CD4-positive, alpha-beta T cell (primary cell): ENCODE measurements around the gene TDRD6. TPM values are rescaled to one million over a fixed set of nuclear protein-coding genes. Genes with fewer than 3 reads are reported as not detected.

Experiments
- ATAC-seq: fragments of 200-7000 bp; cut with Tn5 transposase; one replicate; pipeline ENCODE4 v1.10.0; 2022; ENCODE audit warnings: mild to moderate bottlenecking; ENCODE audit not compliant: poor library complexity
- CTCF ChIA-PET: fragments of 350-600 bp; sonication (Branson Sonifier 250); formaldehyde crosslinking; loops from one replicate; lab custom pipeline; 2021; ENCODE audit warnings: antibody characterized with exemption, inconsistent platforms; lab: Charles Lee
- POLR2A ChIA-PET: fragments of 350-600 bp; sonication (Branson Sonifier 250); formaldehyde crosslinking; loops from one replicate; lab custom pipeline; 2021; ENCODE audit warnings: antibody characterized with exemption, inconsistent platforms; lab: Charles Lee
- DNase-seq, 14 experiments: peaks; one replicate each; pipeline ENCODE4 v3.0.0-alpha.2; 2013 to 2020; ENCODE audit warnings: mixed read lengths in 2 of 14
- H3K27ac ChIP-seq, 2 donors: one replicate each; pipeline versions ENCODE4 v1.5.1 to v1.7.0; 2013; ENCODE audit warnings: low read length in 2 of 2, low read depth in 1 of 2, mild to moderate bottlenecking in 1 of 2
- H3K27me3 ChIP-seq, 2 experiments: 1 replicate in 1 of 2; 2 replicates in 1 of 2; pipeline versions ENCODE4 v1.6.1 to v1.7.0; 2013; ENCODE audit warnings: low read length in 2 of 2, control low read depth in 1 of 2, mild to moderate bottlenecking in 1 of 2, moderate library complexity in 1 of 2; ENCODE audit not compliant: insufficient read depth in 2 of 2, control insufficient read depth in 1 of 2
- H3K36me3 ChIP-seq: one replicate; pipeline ENCODE4 v1.6.1; 2013; ENCODE audit warnings: low read length, control low read depth; ENCODE audit not compliant: insufficient read depth
- H3K4me1 ChIP-seq: one replicate; pipeline ENCODE4 v1.6.1; 2013; ENCODE audit warnings: low read length, control low read depth; ENCODE audit not compliant: insufficient read depth
- H3K4me3 ChIP-seq: one replicate; pipeline ENCODE4 v1.5.1; 2013; ENCODE audit warnings: mild to moderate bottlenecking, low read length, moderate library complexity
- H3K9me3 ChIP-seq, 2 experiments: 1 replicate in 1 of 2; 2 replicates in 1 of 2; pipeline versions ENCODE4 v1.6.1 to v1.7.0; 2013; ENCODE audit warnings: low read length in 2 of 2, mild to moderate bottlenecking in 2 of 2, control low read depth in 1 of 2, moderate library complexity in 1 of 2; ENCODE audit not compliant: control insufficient read depth in 1 of 2, insufficient read depth in 1 of 2
- H3K27ac Mint-ChIP-seq: one replicate; pipeline ENCODE4 v1.8.0; 2020; ENCODE audit warnings: mixed read lengths
- H3K27me3 Mint-ChIP-seq: one replicate; pipeline ENCODE4 v1.8.0; 2021; ENCODE audit warnings: mixed read lengths
- H3K36me3 Mint-ChIP-seq: one replicate; pipeline ENCODE4 v1.8.0; 2021; ENCODE audit warnings: low read depth, mixed read lengths
- H3K4me1 Mint-ChIP-seq: one replicate; pipeline ENCODE4 v1.8.0; 2021; ENCODE audit warnings: low read depth, mixed read lengths
- H3K4me3 Mint-ChIP-seq: one replicate; pipeline ENCODE4 v1.8.0; 2020; ENCODE audit warnings: mild to moderate bottlenecking, mixed read lengths
- H3K9me3 Mint-ChIP-seq: one replicate; pipeline ENCODE4 v1.8.0; 2020; ENCODE audit warnings: mixed read lengths
- intact Hi-C, 2 experiments: fragments of 100-400 bp; cut with DNase I in 1 of 2; cut with micrococcal nuclease in 1 of 2; formaldehyde crosslinking; loops; one replicate each; pipeline versions ENCODE4 v1.15.1 to v1.9.0; 2023 to 2025; cut with DNase I, micrococcal nuclease
- total RNA-seq, 174 experiments: library from RNA in 2 of 174; stranded (reverse) in 2 of 174; gene quantifications; one replicate each; pipeline ENCODE4 v1.2.3 and lab custom pipeline; 2021 to 2026
- TF ChIP-seq, protein P1 (sequence below): fragments of 200-600 bp; IDR thresholded peaks from one replicate; pipeline ENCODE4 v1.8.0; 2022; ENCODE audit warnings: antibody characterized with exemption, mild to moderate bottlenecking

TDRD6 gene
- total RNA-seq, 2 experiments from 2014 or later = not detected

DNA sequence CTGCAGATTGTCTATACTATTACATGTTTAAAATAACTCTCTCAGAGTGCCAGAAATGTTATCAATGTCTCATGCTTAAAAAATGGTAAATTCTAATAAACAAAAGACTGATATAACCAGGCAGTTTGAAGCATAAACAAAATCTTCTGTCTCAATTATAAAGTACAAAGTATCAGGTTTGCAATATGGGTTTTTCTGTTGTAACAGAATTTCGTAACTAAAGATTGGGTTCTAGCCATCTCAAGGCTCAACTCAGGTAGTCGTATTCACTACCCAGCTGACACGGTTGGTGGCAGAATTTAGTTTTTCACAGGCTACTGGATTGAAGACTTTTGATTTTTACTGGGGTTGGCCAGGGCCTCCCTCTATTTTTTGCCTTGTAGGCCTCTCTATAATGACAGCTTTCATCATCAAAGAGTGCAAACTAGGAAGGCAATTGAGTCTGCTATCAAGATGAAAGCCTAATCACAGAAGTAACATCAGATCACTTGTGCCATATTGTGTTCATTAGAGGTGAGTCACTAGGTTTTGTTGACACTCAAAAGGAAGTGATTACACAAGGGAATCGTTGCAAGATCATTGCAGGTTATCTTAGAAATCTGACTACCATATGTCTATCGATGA lies 38.7 kb upstream of the TDRD6 start:
- Histone ChIP-seq H3K27ac (no peak overlapping the region), H3K9me3 (peaks cover 0 to 5% of the 10 kb centered on the region in 2 experiments), H3K27me3 (peaks cover 13 to 23% of the 10 kb centered on the region in 2 experiments), H3K4me1 (peaks cover 14% of the 10 kb centered on the region), H3K36me3 (no peaks in the 10 kb centered on the region), H3K4me3 (no peak overlapping the region)
- intact Hi-C loops = no loop called here
- ATAC-seq = no peak
- ChIA-PET CTCF (no interaction called here), POLR2A (no interaction called here)
- Mint-ChIP-seq H3K27me3 (peaks cover 47% of the 10 kb centered on the region), H3K4me1 (peaks cover 15% of the 10 kb centered on the region), H3K4me3 (no peak overlapping the region), H3K36me3 (no peaks in the 10 kb centered on the region), H3K27ac (no peak overlapping the region), H3K9me3 (no peaks in the 10 kb centered on the region)
- no peak for DNase-seq
- TF ChIP-seq, protein P1, sequence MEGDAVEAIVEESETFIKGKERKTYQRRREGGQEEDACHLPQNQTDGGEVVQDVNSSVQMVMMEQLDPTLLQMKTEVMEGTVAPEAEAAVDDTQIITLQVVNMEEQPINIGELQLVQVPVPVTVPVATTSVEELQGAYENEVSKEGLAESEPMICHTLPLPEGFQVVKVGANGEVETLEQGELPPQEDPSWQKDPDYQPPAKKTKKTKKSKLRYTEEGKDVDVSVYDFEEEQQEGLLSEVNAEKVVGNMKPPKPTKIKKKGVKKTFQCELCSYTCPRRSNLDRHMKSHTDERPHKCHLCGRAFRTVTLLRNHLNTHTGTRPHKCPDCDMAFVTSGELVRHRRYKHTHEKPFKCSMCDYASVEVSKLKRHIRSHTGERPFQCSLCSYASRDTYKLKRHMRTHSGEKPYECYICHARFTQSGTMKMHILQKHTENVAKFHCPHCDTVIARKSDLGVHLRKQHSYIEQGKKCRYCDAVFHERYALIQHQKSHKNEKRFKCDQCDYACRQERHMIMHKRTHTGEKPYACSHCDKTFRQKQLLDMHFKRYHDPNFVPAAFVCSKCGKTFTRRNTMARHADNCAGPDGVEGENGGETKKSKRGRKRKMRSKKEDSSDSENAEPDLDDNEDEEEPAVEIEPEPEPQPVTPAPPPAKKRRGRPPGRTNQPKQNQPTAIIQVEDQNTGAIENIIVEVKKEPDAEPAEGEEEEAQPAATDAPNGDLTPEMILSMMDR = no peak

GRCh38 chr6:46651006-46651405 lies 36.7 kb upstream of the TDRD6 start:
- H3K27ac Mint-ChIP-seq = no peak overlapping the region
- no peaks in the 10 kb centered on the region for H3K36me3 Mint-ChIP-seq
- Histone ChIP-seq H3K4me3 (no peak overlapping the region), H3K4me1 (peaks cover 14% of the 10 kb centered on the region), H3K9me3 (peaks cover 0 to 5% of the 10 kb centered on the region in 2 experiments), H3K27ac (no peak overlapping the region), H3K36me3 (no peaks in the 10 kb centered on the region), H3K27me3 (peaks cover 17 to 39% of the 10 kb centered on the region in 2 experiments)
- peaks cover 15% of the 10 kb centered on the region for H3K4me1 Mint-ChIP-seq
- CTCF ChIA-PET = no interaction called here
- H3K9me3 Mint-ChIP-seq = no peaks in the 10 kb centered on the region
- DNase-seq = no peak
- H3K27me3 Mint-ChIP-seq = peaks cover 64% of the 10 kb centered on the region
- TF ChIP-seq, protein P1 = no peak
- intact Hi-C loops = loop anchor here in 1 of 2 experiments (5.0 kb wide), 1 partner anchor 479 kb away; the partner anchor contains the start of gene ENPP5
- POLR2A ChIA-PET = no interaction called here
- H3K4me3 Mint-ChIP-seq = peak overlapping the region; percentile 35
- ATAC-seq = no peak

DNA sequence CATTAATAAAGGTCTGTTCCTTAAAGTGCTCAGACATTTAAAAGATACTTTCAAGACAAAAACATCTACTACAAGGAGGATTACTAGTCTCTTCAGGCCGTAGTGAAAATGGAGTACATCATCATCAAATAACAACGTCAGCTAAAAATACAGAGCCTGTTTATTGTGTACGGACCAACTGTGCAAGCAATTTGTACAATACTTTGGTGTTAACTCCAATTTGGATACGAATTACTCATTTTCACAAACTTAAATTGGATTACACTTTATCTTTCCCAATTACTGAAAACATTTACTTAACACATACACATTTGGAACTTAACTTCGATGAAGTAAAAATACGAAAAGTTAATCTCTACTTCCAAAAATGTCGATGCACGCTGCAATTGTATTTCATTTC lies 35.9 kb upstream of the TDRD6 start:
- ATAC-seq (no peak), DNase-seq (no peak)
- no peak overlapping the region for H3K27ac ChIP-seq
- Mint-ChIP-seq H3K4me3 (peak overlapping the region; percentile 89), H3K27me3 (peaks cover 64% of the 10 kb centered on the region), H3K27ac (no peak overlapping the region), H3K4me1 (peaks cover 15% of the 10 kb centered on the region), H3K36me3 (no peaks in the 10 kb centered on the region), H3K9me3 (no peaks in the 10 kb centered on the region)
- no peaks in the 10 kb centered on the region for H3K36me3 ChIP-seq
- intact Hi-C loops = loop anchor here in 1 of 2 experiments (5.0 kb wide), 1 partner anchor 480 kb away; the partner anchor contains the start of gene ENPP5
- H3K4me3 ChIP-seq = no peak overlapping the region
- H3K4me1 ChIP-seq = peaks cover 14% of the 10 kb centered on the region
- H3K27me3 ChIP-seq = peaks cover 17 to 39% of the 10 kb centered on the region in 2 experiments
- H3K9me3 ChIP-seq = peaks cover 0 to 5% of the 10 kb centered on the region in 2 experiments
- CTCF ChIA-PET = no interaction called here
- POLR2A ChIA-PET = no interaction called here
- TF ChIP-seq, protein P1 = no peak
